ENCODE measurements around the gene DKC1.

DNA sequence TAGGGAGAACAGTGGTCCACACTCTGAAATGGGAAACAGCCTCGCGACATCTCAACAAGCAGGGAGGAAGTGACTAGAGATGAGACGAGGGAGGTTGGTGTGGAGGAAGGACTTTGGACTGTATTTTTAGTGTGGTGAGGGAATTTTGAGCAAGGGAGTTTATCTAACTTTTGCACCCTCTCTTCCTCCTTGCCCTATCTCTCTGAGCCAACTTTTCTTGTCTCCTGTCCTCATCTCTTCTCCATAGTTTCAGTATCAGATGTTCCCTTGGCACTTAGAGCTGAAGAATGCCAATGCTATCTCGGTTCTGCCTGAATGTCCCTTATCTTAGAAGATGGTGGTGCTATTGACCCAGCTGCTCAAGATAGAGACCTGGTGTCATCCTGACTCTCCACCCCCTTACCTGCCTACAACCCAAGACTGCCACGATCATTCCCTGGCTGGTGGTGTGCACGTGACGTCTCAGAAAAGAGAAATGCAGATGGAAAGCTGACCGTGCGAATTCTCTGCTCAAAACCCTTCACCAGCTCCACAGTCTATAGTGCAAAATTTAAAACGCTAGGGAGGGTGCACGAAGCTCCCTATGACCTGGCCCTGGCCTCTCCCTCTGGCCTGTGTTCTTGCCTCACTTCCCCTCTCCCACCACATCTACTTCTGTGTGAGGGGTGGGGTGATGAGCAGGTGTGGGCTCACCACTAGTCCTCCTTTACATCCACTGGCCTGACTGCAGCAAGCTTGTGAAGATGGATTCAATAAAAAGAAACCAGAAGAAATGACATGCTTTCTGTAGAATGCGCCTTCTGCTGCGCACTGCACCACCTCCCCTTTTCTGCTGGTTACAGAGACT, 21.7 kb downstream of the DKC1 start:
- TF ChIP-seq BCL11A (tag by site-specific recombination; IDR thresholded peaks at IDR 0.05; ENCODE audit: low read depth) (no peak), RBAK (tag by site-specific recombination; IDR thresholded peaks at IDR 0.05) (no peak), IKZF3 (tag by site-specific recombination; IDR thresholded peaks at IDR 0.05) (no peak), TCF7L2 (IDR thresholded peaks at IDR 0.05; ENCODE audit: borderline replicate concordance, low read depth, low read length) (no peak), ZNF114 (tag by site-specific recombination; IDR thresholded peaks at IDR 0.05) (no peak), HOXA7 (CRISPR knock-in tag; IDR thresholded peaks at IDR 0.05; ENCODE audit: borderline replicate concordance) (no peak)
- TF ChIP-seq, protein P1, sequence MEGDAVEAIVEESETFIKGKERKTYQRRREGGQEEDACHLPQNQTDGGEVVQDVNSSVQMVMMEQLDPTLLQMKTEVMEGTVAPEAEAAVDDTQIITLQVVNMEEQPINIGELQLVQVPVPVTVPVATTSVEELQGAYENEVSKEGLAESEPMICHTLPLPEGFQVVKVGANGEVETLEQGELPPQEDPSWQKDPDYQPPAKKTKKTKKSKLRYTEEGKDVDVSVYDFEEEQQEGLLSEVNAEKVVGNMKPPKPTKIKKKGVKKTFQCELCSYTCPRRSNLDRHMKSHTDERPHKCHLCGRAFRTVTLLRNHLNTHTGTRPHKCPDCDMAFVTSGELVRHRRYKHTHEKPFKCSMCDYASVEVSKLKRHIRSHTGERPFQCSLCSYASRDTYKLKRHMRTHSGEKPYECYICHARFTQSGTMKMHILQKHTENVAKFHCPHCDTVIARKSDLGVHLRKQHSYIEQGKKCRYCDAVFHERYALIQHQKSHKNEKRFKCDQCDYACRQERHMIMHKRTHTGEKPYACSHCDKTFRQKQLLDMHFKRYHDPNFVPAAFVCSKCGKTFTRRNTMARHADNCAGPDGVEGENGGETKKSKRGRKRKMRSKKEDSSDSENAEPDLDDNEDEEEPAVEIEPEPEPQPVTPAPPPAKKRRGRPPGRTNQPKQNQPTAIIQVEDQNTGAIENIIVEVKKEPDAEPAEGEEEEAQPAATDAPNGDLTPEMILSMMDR (tag by site-specific recombination; IDR thresholded peaks at IDR 0.05), result no peak
- TF ChIP-seq, protein P2, sequence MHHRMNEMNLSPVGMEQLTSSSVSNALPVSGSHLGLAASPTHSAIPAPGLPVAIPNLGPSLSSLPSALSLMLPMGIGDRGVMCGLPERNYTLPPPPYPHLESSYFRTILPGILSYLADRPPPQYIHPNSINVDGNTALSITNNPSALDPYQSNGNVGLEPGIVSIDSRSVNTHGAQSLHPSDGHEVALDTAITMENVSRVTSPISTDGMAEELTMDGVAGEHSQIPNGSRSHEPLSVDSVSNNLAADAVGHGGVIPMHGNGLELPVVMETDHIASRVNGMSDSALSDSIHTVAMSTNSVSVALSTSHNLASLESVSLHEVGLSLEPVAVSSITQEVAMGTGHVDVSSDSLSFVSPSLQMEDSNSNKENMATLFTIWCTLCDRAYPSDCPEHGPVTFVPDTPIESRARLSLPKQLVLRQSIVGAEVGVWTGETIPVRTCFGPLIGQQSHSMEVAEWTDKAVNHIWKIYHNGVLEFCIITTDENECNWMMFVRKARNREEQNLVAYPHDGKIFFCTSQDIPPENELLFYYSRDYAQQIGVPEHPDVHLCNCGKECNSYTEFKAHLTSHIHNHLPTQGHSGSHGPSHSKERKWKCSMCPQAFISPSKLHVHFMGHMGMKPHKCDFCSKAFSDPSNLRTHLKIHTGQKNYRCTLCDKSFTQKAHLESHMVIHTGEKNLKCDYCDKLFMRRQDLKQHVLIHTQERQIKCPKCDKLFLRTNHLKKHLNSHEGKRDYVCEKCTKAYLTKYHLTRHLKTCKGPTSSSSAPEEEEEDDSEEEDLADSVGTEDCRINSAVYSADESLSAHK (tag by site-specific recombination; IDR thresholded peaks at IDR 0.05), result no peak
- TF ChIP-seq, protein P3, sequence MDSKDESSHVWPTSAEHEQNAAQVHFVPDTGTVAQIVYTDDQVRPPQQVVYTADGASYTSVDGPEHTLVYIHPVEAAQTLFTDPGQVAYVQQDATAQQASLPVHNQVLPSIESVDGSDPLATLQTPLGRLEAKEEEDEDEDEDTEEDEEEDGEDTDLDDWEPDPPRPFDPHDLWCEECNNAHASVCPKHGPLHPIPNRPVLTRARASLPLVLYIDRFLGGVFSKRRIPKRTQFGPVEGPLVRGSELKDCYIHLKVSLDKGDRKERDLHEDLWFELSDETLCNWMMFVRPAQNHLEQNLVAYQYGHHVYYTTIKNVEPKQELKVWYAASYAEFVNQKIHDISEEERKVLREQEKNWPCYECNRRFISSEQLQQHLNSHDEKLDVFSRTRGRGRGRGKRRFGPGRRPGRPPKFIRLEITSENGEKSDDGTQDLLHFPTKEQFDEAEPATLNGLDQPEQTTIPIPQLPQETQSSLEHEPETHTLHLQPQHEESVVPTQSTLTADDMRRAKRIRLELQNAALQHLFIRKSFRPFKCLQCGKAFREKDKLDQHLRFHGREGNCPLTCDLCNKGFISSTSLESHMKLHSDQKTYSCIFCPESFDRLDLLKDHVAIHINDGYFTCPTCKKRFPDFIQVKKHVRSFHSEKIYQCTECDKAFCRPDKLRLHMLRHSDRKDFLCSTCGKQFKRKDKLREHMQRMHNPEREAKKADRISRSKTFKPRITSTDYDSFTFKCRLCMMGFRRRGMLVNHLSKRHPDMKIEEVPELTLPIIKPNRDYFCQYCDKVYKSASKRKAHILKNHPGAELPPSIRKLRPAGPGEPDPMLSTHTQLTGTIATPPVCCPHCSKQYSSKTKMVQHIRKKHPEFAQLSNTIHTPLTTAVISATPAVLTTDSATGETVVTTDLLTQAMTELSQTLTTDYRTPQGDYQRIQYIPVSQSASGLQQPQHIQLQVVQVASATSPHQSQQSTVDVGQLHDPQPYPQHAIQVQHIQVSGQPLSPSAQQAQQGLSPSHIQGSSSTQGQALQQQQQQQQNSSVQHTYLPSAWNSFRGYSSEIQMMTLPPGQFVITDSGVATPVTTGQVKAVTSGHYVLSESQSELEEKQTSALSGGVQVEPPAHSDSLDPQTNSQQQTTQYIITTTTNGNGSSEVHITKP (tag by site-specific recombination; IDR thresholded peaks at IDR 0.05), result no peak
